ENCODE results near the gene BLOC1S4.

Gene BLOC1S4

DNA sequence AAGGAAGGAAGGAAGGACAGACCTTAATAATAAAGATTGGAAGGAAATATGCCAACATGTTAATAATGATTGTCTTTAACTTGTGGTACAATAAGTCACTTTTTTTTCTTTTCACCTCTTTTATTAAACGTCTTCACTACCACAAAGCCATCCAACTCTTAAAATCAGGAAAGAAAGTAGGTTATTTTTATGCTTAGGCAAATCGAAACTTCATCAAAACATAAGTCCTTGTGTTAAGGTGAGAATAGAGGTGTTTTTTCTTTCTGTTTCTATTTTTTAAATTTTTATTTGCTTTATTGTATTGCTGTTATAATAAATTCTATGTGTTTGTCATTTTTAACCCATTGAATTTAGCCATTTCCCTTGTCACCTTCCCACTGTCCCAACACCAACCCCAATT lies 26.5 kb downstream of the BLOC1S4 start:
- Histone ChIP-seq H2AFZ (ENCODE audit: low read length) (no peak overlapping the region), H2BK15ac (ENCODE audit: low read length) (no peak overlapping the region)

DNA sequence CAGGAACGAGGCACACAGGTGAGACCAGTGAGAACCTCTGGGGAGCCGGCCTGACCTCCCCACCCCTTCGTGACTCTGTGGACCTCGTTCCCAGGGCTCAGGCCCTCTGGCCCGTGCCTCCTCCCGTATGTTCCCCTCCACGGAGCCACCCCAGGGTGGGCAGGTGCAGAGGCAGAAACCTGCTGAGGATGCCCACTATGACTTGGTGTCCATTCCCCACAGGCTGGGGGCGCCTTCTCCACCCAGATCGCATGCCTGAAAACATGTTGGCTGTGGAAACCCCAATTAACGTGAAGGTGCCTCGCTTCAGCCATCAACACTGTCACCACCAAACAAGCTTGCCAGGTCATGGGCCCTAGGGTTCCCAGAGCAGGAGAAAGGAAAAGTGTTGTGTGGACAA lies 27.0 kb downstream of the BLOC1S4 start:
- no CpG with 5 or more reads among the region's 11 CpGs for WGBS, 2 donors (ENCODE audit: extremely low coverage in 2 of 2, insufficient read length in 2 of 2, insufficient replicate concordance in 1 of 2)

More for the DNA sequence above, 26.5 kb downstream of the BLOC1S4 start:
- H3K27ac ChIP-seq (replicated peaks; ENCODE audit: low read length) = no peak overlapping the region
- H2BK12ac ChIP-seq (ENCODE audit: low read length) = no peak overlapping the region
- no peak overlapping the region for H3K4me3 ChIP-seq (ENCODE audit: low read length in 2 of 2)
- no peak overlapping the region for H3K9ac ChIP-seq (ENCODE audit: low read depth, low read length, poor library complexity)
- no peak overlapping the region for H4K91ac ChIP-seq (ENCODE audit: low read depth, low read length, poor library complexity)
- H3K4me2 ChIP-seq (ENCODE audit: insufficient read depth, low read length, poor library complexity, severe bottlenecking) = no peak overlapping the region
- no peak for DNase-seq (ENCODE audit: low spot score)
- no peak overlapping the region for H2BK120ac ChIP-seq (ENCODE audit: low read depth, low read length)
- no peak overlapping the region for H2BK5ac ChIP-seq (ENCODE audit: low read length)
- no CpG with 5 or more reads among the region's 2 CpGs for WGBS, 2 donors (ENCODE audit: extremely low coverage in 2 of 2, insufficient read length in 2 of 2, insufficient replicate concordance in 1 of 2)
- H3K18ac ChIP-seq (ENCODE audit: low read length) = no peak overlapping the region
- peaks cover 0 to 2% of the 10 kb centered on the region in 2 donors for H3K4me1 ChIP-seq (ENCODE audit: control insufficient read depth in 2 of 2, insufficient read depth in 1 of 2, low read depth in 1 of 2, low read length in 2 of 2)
- H3K27me3 ChIP-seq (ENCODE audit: control insufficient read depth in 3 of 3, insufficient read depth in 3 of 3, low read depth in 1 of 3, low read length in 3 of 3) = no peaks in the 10 kb centered on the region
- no peak overlapping the region for H4K8ac ChIP-seq (ENCODE audit: low read depth, low read length)
- no peak overlapping the region for H3K14ac ChIP-seq (ENCODE audit: low read length)
- no peaks in the 10 kb centered on the region for H3K79me1 ChIP-seq (ENCODE audit: low read depth, low read length)
- H3K23ac ChIP-seq (ENCODE audit: low read depth, low read length, poor library complexity) = no peak overlapping the region
- no peak overlapping the region for H3K4ac ChIP-seq (ENCODE audit: low read length)
- H3K9me3 ChIP-seq (replicated peaks in 1 of 2; ENCODE audit: control insufficient read depth in 2 of 2, insufficient read depth in 1 of 2, low read depth in 1 of 2, low read length in 2 of 2) = no peaks in the 10 kb centered on the region
- no peak overlapping the region for H2AK5ac ChIP-seq (ENCODE audit: low read depth, low read length)
- H3K36me3 ChIP-seq (replicated peaks in 1 of 2; ENCODE audit: control insufficient read depth in 2 of 2, insufficient read depth in 2 of 2, low read length in 2 of 2) = no peaks in the 10 kb centered on the region

DNA sequence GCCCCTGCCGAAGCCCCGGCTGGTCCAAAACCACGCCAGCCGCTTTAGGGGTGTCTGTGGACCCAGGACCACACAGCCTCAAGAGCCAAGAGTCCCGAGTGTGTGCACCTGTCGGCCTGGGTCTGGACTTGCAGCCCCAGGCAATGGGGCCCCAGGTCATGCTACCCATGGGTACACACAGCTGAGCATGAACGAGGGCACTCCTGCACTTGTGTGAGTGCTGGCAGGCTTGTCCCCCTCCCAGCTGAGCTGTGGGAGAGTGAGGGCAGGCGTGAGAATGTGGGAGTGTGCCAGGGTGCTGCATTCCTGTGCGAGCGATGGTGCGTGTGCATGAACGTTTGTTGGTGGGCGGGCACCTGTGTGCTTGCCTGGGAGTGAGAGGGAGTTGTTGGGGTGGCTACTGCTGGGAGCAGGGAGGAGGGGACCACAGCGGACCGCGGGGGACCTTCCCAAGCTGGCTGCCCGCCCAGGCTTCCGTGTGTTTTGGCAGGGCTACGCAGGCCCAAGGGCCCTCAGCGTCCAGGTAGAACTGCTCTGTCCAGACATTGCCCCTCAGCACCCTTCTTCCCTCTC lies 30.8 kb downstream of the BLOC1S4 start:
- Histone ChIP-seq H4K91ac (ENCODE audit: low read depth, low read length, poor library complexity) (no peak overlapping the region), H3K9me3 (replicated peaks in 1 of 2; ENCODE audit: control insufficient read depth in 2 of 2, insufficient read depth in 1 of 2, low read depth in 1 of 2, low read length in 2 of 2) (no peaks in the 10 kb centered on the region), H2AK5ac (ENCODE audit: low read depth, low read length) (peak overlapping the region; percentile 77), H3K14ac (ENCODE audit: low read length) (peak overlapping the region; percentile 56), H3K4me1 (ENCODE audit: control insufficient read depth in 2 of 2, insufficient read depth in 1 of 2, low read depth in 1 of 2, low read length in 2 of 2) (peaks cover 5 to 14% of the 10 kb centered on the region in 2 donors), H3K36me3 (replicated peaks in 1 of 2; ENCODE audit: control insufficient read depth in 2 of 2, insufficient read depth in 2 of 2, low read length in 2 of 2) (no peaks in the 10 kb centered on the region), H2AFZ (ENCODE audit: low read length) (no peak overlapping the region), H3K27me3 (ENCODE audit: control insufficient read depth in 3 of 3, insufficient read depth in 3 of 3, low read depth in 1 of 3, low read length in 3 of 3) (peaks cover 0 to 5% (median 0%) of the 10 kb centered on the region in 3 experiments), H3K79me1 (ENCODE audit: low read depth, low read length) (no peaks in the 10 kb centered on the region), H2BK15ac (ENCODE audit: low read length) (peak overlapping the region; percentile 45), H3K4me3 (ENCODE audit: low read length in 2 of 2) (peak overlapping the region in 1 of 2 donors; percentile 18), H3K9ac (ENCODE audit: low read depth, low read length, poor library complexity) (no peak overlapping the region), H3K23ac (ENCODE audit: low read depth, low read length, poor library complexity) (peak overlapping the region; percentile 65), H2BK5ac (ENCODE audit: low read length) (no peak overlapping the region), H2BK12ac (ENCODE audit: low read length) (peak overlapping the region; percentile 41), H3K4me2 (ENCODE audit: insufficient read depth, low read length, poor library complexity, severe bottlenecking) (no peak overlapping the region), H3K4ac (ENCODE audit: low read length) (no peak overlapping the region), H2BK120ac (ENCODE audit: low read depth, low read length) (no peak overlapping the region), H3K27ac (replicated peaks; ENCODE audit: low read length) (no peak overlapping the region), H4K8ac (ENCODE audit: low read depth, low read length) (no peak overlapping the region), H3K18ac (ENCODE audit: low read length) (peak overlapping the region; percentile 65)
- WGBS, 2 donors (ENCODE audit: extremely low coverage in 2 of 2, insufficient read length in 2 of 2, insufficient replicate concordance in 1 of 2) = no CpG with 5 or more reads among the region's 20 CpGs
- DNase-seq (ENCODE audit: low spot score) = no peak

More for the DNA sequence above, 27.0 kb downstream of the BLOC1S4 start:
- DNase-seq (ENCODE audit: low spot score) = no peak
- Histone ChIP-seq H3K18ac (ENCODE audit: low read length) (no peak overlapping the region), H3K4ac (ENCODE audit: low read length) (no peak overlapping the region), H3K4me3 (ENCODE audit: low read length in 2 of 2) (no peak overlapping the region), H4K8ac (ENCODE audit: low read depth, low read length) (no peak overlapping the region), H2AK5ac (ENCODE audit: low read depth, low read length) (no peak overlapping the region), H3K9ac (ENCODE audit: low read depth, low read length, poor library complexity) (no peak overlapping the region), H3K36me3 (replicated peaks in 1 of 2; ENCODE audit: control insufficient read depth in 2 of 2, insufficient read depth in 2 of 2, low read length in 2 of 2) (no peaks in the 10 kb centered on the region), H2BK5ac (ENCODE audit: low read length) (no peak overlapping the region), H3K4me2 (ENCODE audit: insufficient read depth, low read length, poor library complexity, severe bottlenecking) (no peak overlapping the region), H4K91ac (ENCODE audit: low read depth, low read length, poor library complexity) (no peak overlapping the region), H3K14ac (ENCODE audit: low read length) (no peak overlapping the region), H3K23ac (ENCODE audit: low read depth, low read length, poor library complexity) (no peak overlapping the region), H3K4me1 (ENCODE audit: control insufficient read depth in 2 of 2, insufficient read depth in 1 of 2, low read depth in 1 of 2, low read length in 2 of 2) (peaks cover 2% of the 10 kb centered on the region in 2 donors), H2AFZ (ENCODE audit: low read length) (no peak overlapping the region), H3K79me1 (ENCODE audit: low read depth, low read length) (no peaks in the 10 kb centered on the region), H2BK15ac (ENCODE audit: low read length) (no peak overlapping the region), H3K27me3 (ENCODE audit: control insufficient read depth in 3 of 3, insufficient read depth in 3 of 3, low read depth in 1 of 3, low read length in 3 of 3) (no peaks in the 10 kb centered on the region), H2BK120ac (ENCODE audit: low read depth, low read length) (no peak overlapping the region), H3K9me3 (replicated peaks in 1 of 2; ENCODE audit: control insufficient read depth in 2 of 2, insufficient read depth in 1 of 2, low read depth in 1 of 2, low read length in 2 of 2) (no peaks in the 10 kb centered on the region), H3K27ac (replicated peaks; ENCODE audit: low read length) (no peak overlapping the region), H2BK12ac (ENCODE audit: low read length) (no peak overlapping the region)

DNA sequence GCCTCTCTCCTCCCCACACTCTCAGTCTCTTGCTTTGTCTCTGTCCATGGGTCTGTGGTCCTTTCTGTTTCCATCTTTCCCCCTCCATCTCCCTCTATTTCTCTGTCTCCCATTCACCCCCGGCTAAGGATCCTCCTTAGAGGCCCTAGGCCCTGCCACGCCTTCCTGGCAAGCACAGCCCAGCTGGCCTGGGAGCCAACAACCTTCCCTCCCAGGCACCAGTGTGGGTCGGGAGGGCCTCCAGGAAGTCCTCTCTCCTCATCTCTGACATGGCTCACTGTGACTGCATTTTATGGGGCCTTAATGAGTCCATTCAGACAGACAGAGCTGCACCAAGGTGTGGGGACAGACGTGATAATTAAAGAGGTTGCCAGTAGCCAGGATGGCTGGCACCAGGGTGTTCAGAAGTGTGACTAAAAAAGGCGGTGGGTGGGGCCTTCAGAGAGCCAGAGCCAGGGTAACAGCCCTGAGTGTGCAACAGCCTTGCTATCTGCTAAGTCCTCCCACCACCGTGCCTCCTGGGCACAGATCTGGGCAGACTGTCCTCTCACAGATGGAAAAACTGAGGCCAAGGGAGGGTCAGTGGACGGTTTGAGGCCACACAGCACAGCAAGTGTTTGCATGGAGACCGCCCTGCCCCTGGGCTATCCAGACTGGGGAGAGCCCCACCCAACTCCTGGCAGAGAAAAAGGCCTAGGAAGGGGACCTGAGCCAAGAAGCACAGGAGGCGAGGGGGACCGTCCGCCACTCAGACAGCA lies 31.5 kb downstream of the BLOC1S4 start:
- Histone ChIP-seq H3K79me1 (ENCODE audit: low read depth, low read length) (no peaks in the 10 kb centered on the region), H3K36me3 (replicated peaks in 1 of 2; ENCODE audit: control insufficient read depth in 2 of 2, insufficient read depth in 2 of 2, low read length in 2 of 2) (no peaks in the 10 kb centered on the region), H2BK12ac (ENCODE audit: low read length) (no peak overlapping the region), H3K9me3 (replicated peaks in 1 of 2; ENCODE audit: control insufficient read depth in 2 of 2, insufficient read depth in 1 of 2, low read depth in 1 of 2, low read length in 2 of 2) (no peaks in the 10 kb centered on the region), H3K14ac (ENCODE audit: low read length) (no peak overlapping the region), H4K8ac (ENCODE audit: low read depth, low read length) (no peak overlapping the region), H3K27me3 (ENCODE audit: control insufficient read depth in 3 of 3, insufficient read depth in 3 of 3, low read depth in 1 of 3, low read length in 3 of 3) (peaks cover 0 to 5% (median 0%) of the 10 kb centered on the region in 3 experiments), H3K4me3 (ENCODE audit: low read length in 2 of 2) (peak overlapping the region in 1 of 2 donors; percentile 18), H2AFZ (ENCODE audit: low read length) (no peak overlapping the region), H3K23ac (ENCODE audit: low read depth, low read length, poor library complexity) (no peak overlapping the region), H3K18ac (ENCODE audit: low read length) (peak overlapping the region; percentile 65), H4K91ac (ENCODE audit: low read depth, low read length, poor library complexity) (no peak overlapping the region), H2AK5ac (ENCODE audit: low read depth, low read length) (peak overlapping the region; percentile 77), H3K27ac (replicated peaks; ENCODE audit: low read length) (no peak overlapping the region), H3K4me1 (ENCODE audit: control insufficient read depth in 2 of 2, insufficient read depth in 1 of 2, low read depth in 1 of 2, low read length in 2 of 2) (peaks cover 5 to 14% of the 10 kb centered on the region in 2 donors), H3K9ac (ENCODE audit: low read depth, low read length, poor library complexity) (no peak overlapping the region), H2BK120ac (ENCODE audit: low read depth, low read length) (no peak overlapping the region), H2BK15ac (ENCODE audit: low read length) (peak overlapping the region; percentile 45), H2BK5ac (ENCODE audit: low read length) (no peak overlapping the region), H3K4ac (ENCODE audit: low read length) (no peak overlapping the region), H3K4me2 (ENCODE audit: insufficient read depth, low read length, poor library complexity, severe bottlenecking) (no peak overlapping the region)
- DNase-seq (ENCODE audit: low spot score) = no peak
- WGBS, 2 donors (ENCODE audit: extremely low coverage in 2 of 2, insufficient read length in 2 of 2, insufficient replicate concordance in 1 of 2) = no CpG with 5 or more reads among the region's 11 CpGs

Data from neuronal stem cell (in vitro differentiated cells).